ENCODE measurements around the gene C10orf53. TPM values are rescaled to one million over a fixed set of nuclear protein-coding genes. Genes with fewer than 3 reads are reported as not detected.

C10orf53 gene
- total and polyA plus RNA-seq, 2 donors (not counting 1 experiment from before 2014, with no cell fraction given) = not detected

- H4K20me1 ChIP-seq (ENCODE audit: control insufficient read depth, extremely low read depth, insufficient read depth, low read length) = no peaks in the 10 kb centered on the region
- H3K79me2 ChIP-seq (ENCODE audit: control insufficient read depth, insufficient read depth, low read length) = no peaks in the 10 kb centered on the region
- TF ChIP-seq CTCF (conservative IDR thresholded peaks at IDR 0.05 in 1 of 2, IDR thresholded peaks at IDR 0.05 in 1 of 2; ENCODE audit: low read depth in 1 of 2, low read length in 2 of 2) (no peak), EZH2 (IDR thresholded peaks at IDR 0.05; ENCODE audit: low read length, missing control alignments) (no peak)
- no peak overlapping the region for H3K9ac ChIP-seq (ENCODE audit: insufficient read depth, low read length)
- H3K4me1 ChIP-seq (ENCODE audit: control insufficient read depth, extremely low read depth, insufficient read depth, low read length) = no peaks in the 10 kb centered on the region
- H3K27me3 ChIP-seq (ENCODE audit: control insufficient read depth, insufficient read depth, low read length) = no peaks in the 10 kb centered on the region
- no peak overlapping the region for H3K27ac ChIP-seq (ENCODE audit: insufficient read depth, low read length)
- H3K9me3 ChIP-seq (ENCODE audit: control insufficient read depth, insufficient read depth, low read depth, low read length) = no peaks in the 10 kb centered on the region
- no peaks in the 10 kb centered on the region for H3K36me3 ChIP-seq (ENCODE audit: control insufficient read depth, insufficient read depth, low read length)
- no peak overlapping the region for H3K4me3 ChIP-seq (replicated peaks in 1 of 4; ENCODE audit: control extremely low read depth in 1 of 4, insufficient read depth in 1 of 4, low read depth in 3 of 4, low read length in 4 of 4)
- H2AFZ ChIP-seq (ENCODE audit: low read length) = no peak overlapping the region
- H3K4me2 ChIP-seq (ENCODE audit: extremely low read depth, insufficient read depth, low read length) = no peak overlapping the region
- no peak for DNase-seq (ENCODE audit: low read depth in 2 of 2)
Observed at GRCh38 chr10:49735161-49735560, 55.7 kb downstream of the C10orf53 start.

- H3K79me2 ChIP-seq (ENCODE audit: control insufficient read depth, insufficient read depth, low read length) = no peaks in the 10 kb centered on the region
- H3K4me3 ChIP-seq (replicated peaks in 1 of 4; ENCODE audit: control extremely low read depth in 1 of 4, insufficient read depth in 1 of 4, low read depth in 3 of 4, low read length in 4 of 4) = no peak overlapping the region
- H3K9ac ChIP-seq (ENCODE audit: insufficient read depth, low read length) = no peak overlapping the region
- TF ChIP-seq CTCF (conservative IDR thresholded peaks at IDR 0.05 in 1 of 2, IDR thresholded peaks at IDR 0.05 in 1 of 2; ENCODE audit: low read depth in 1 of 2, low read length in 2 of 2) = no peak
- no peak for TF ChIP-seq EZH2 (IDR thresholded peaks at IDR 0.05; ENCODE audit: low read length, missing control alignments)
- no peaks in the 10 kb centered on the region for H4K20me1 ChIP-seq (ENCODE audit: control insufficient read depth, extremely low read depth, insufficient read depth, low read length)
- H3K9me3 ChIP-seq (ENCODE audit: control insufficient read depth, insufficient read depth, low read depth, low read length) = no peaks in the 10 kb centered on the region
- no peak for DNase-seq (ENCODE audit: low read depth in 2 of 2)
- no peaks in the 10 kb centered on the region for H3K27me3 ChIP-seq (ENCODE audit: control insufficient read depth, insufficient read depth, low read length)
- H3K4me2 ChIP-seq (ENCODE audit: extremely low read depth, insufficient read depth, low read length) = no peak overlapping the region
- no peaks in the 10 kb centered on the region for H3K4me1 ChIP-seq (ENCODE audit: control insufficient read depth, extremely low read depth, insufficient read depth, low read length)
- no peaks in the 10 kb centered on the region for H3K36me3 ChIP-seq (ENCODE audit: control insufficient read depth, insufficient read depth, low read length)
- H2AFZ ChIP-seq (ENCODE audit: low read length) = no peak overlapping the region
- H3K27ac ChIP-seq (ENCODE audit: insufficient read depth, low read length) = no peak overlapping the region
Observed at GRCh38 chr10:49735848-49736563, 56.6 kb downstream of the C10orf53 start.

- Histone ChIP-seq H3K27me3 (ENCODE audit: control insufficient read depth, insufficient read depth, low read length) (no peaks in the 10 kb centered on the region), H3K4me3 (replicated peaks in 1 of 4; ENCODE audit: control extremely low read depth in 1 of 4, insufficient read depth in 1 of 4, low read depth in 3 of 4, low read length in 4 of 4) (no peak overlapping the region), H3K27ac (ENCODE audit: insufficient read depth, low read length) (no peak overlapping the region), H3K79me2 (ENCODE audit: control insufficient read depth, insufficient read depth, low read length) (no peaks in the 10 kb centered on the region), H2AFZ (ENCODE audit: low read length) (no peak overlapping the region), H3K9me3 (ENCODE audit: control insufficient read depth, insufficient read depth, low read depth, low read length) (no peaks in the 10 kb centered on the region), H3K4me1 (ENCODE audit: control insufficient read depth, extremely low read depth, insufficient read depth, low read length) (no peaks in the 10 kb centered on the region), H4K20me1 (ENCODE audit: control insufficient read depth, extremely low read depth, insufficient read depth, low read length) (no peaks in the 10 kb centered on the region), H3K36me3 (ENCODE audit: control insufficient read depth, insufficient read depth, low read length) (no peaks in the 10 kb centered on the region), H3K9ac (ENCODE audit: insufficient read depth, low read length) (no peak overlapping the region), H3K4me2 (ENCODE audit: extremely low read depth, insufficient read depth, low read length) (no peak overlapping the region)
- TF ChIP-seq EZH2 (IDR thresholded peaks at IDR 0.05; ENCODE audit: low read length, missing control alignments) (no peak), CTCF (conservative IDR thresholded peaks at IDR 0.05 in 1 of 2, IDR thresholded peaks at IDR 0.05 in 1 of 2; ENCODE audit: low read depth in 1 of 2, low read length in 2 of 2) (no peak)
- no peak for DNase-seq (ENCODE audit: low read depth in 2 of 2)
Observed at GRCh38 chr10:49736564-49737113, 57.2 kb downstream of the C10orf53 start.
